Activated T-cell treated with anti-CD3 and anti-CD28 coated beads for 24 hours (primary cell): Measurements from ENCODE around the gene COL27A1.
"Not testable (repeated sequence)": the region's sequence is repeated elsewhere in the genome, so short reads cannot be mapped to it uniquely, and the experiment has no call there.

Experiments used
- DNase-seq: peaks from one replicate; pipeline ENCODE4 v3.0.0-alpha.2; 2020; ENCODE audit warnings: low read depth

The COL27A1 gene

DNA sequence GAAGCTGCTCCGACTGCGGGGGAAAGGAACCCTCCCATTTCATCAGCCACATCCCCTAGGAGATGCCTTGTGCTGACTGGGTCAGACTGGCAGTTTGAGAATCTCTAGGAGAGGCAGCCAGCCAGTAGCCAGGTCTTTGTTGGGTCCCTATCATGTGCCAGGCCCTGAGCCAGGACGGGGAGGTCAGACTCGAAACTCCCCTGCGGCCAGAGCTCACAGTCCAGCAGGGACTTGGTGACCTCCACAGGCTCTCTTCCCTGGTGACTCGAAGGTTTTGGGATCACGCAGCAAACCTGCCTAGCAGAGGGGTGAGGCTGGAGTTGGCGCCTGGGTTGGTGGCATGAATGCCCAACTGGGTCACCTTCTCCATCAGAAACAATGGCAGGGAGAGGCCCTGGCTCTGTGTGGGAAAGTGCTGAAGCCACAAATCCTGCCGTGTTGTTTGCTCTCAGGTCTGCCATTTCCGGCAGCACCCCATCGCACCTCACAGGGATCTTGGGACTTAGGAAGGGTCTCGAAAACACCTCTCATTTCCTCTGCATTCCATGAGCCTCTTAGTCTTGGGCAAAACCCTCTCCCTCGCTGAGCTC, 153.1 kb downstream of the COL27A1 start:
- DNase-seq = no peak

DNA sequence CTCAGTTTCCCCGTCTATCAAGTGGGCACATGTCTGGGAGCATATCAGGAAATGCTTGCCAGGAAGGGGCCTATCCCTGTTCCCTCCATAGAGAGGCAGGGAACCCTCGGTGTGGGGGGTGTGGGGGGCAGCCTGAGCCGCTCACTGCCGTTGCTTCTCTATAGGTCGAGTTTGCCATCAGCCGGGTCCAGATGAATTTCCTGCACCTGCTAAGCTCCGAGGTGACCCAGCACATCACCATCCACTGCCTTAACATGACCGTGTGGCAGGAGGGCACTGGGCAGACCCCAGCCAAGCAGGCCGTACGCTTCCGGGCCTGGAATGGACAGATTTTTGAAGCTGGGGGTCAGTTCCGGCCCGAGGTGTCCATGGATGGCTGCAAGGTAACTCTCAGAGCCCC, 153.8 kb downstream of the COL27A1 start:
- no peak for DNase-seq

GRCh38 chr9:114310471-114311450, 155.4 kb downstream of the COL27A1 start:
- no peak for DNase-seq

- no peak for DNase-seq
These were observed 156.5 kb downstream of the COL27A1 start for GRCh38 chr9:114311571-114312512.

GRCh38 chr9:114312513-114312875, 157.2 kb downstream of the COL27A1 start:
- DNase-seq = no peak

- no peak for DNase-seq
These were observed 157.8 kb downstream of the COL27A1 start for GRCh38 chr9:114313186-114313585.

DNA sequence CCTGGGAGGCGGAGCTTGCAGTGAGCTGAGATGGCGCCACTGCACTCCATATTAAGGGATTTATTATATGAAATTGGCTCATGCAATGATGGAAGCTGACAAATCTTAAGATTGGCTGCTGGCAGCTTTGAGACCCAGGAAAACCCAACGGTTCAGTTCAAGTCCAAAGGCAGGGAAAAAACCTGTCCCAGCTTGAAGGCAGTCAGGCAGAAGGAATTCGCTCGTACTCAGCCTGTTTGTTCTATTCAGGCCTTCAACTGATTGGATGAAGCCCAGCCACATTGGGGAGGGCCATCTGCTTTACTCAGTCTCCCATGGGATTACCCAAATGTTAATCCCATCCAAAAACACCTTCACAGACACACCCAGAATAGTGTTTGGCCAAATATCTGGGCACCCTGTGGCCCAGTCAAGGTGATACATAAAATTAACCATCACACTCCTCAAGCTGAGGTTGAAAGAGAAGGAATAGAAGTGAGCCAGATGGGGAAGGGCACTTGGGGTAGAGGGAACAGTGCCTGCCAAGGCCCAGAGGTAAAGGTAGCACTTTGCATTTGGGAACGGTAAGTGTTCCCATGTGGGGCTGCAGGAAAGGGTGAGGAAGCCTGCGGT, 159.0 kb downstream of the COL27A1 start:
- no peak for DNase-seq

DNA sequence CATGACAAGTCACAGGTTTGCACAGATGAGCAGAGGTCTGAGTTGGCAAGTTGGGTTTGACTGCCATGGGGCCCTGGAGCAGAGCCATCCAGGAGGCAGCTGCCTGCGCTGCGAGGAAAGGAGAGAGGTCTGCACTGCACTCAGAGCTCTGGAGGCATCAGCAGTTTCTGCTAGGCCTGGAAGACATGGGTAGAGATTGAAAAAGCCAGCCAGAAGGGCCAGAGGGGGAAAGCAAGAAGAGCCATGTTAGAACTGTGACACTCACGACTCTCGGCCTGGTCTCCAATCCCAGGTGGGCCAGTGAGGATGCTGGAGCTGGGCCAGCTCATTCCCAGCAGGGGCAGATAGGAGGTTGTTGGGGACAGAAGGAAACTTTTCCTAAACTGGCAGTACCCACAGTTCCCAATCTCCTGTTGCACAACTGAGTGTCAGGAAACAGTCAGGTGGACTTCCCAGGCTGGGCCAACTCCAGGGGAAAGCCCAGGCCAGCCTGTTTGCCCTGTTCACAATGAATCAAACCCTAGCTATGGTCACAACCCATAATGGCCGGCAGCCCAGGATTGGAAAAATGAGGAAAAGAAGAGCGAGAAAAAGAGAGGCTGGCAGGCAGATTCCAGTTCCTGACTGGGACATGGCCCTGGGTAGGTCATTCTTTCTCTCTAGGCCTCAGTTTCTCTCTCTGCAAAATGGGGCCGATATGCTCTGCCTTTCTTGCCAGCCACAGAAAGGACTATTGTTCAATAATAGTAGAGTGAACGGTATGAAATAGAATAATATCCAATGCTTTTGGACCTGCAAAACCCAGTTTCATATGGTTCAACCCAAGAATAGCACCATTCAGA, 159.8 kb downstream of the COL27A1 start:
- DNase-seq = no peak

DNA sequence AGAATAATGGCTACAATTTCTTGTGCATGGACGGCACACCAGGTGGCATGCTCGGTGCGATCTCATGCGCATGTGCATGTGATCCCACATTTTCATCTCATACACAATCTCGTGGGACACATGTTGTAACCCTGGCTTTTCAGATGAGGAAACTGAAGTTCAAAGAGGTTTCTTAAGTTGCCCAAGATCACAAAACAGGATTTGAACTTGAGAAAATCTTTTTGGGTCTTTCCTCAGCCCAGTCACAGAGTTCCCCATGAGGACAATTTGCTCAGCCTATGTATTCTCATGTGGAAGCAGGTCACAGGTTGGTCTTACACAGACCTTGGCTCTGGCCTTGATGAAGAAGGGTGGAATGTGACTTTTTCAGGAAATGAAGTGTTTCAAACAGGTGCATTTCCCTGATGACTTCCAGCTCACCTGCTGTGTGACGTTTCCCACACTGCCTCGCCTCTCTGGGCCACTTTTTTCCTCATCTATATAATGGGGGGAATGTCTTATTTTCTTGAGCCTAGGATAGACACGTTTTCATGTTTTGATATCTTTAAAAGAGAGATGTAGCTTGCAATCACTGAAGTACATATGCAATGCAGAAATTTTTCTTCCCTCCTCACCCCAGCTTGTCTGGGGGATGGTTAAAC, 160.5 kb downstream of the COL27A1 start:
- DNase-seq = no peak

- DNase-seq = no peak
These were observed 161.4 kb downstream of the COL27A1 start for GRCh38 chr9:114316605-114317230.

DNA sequence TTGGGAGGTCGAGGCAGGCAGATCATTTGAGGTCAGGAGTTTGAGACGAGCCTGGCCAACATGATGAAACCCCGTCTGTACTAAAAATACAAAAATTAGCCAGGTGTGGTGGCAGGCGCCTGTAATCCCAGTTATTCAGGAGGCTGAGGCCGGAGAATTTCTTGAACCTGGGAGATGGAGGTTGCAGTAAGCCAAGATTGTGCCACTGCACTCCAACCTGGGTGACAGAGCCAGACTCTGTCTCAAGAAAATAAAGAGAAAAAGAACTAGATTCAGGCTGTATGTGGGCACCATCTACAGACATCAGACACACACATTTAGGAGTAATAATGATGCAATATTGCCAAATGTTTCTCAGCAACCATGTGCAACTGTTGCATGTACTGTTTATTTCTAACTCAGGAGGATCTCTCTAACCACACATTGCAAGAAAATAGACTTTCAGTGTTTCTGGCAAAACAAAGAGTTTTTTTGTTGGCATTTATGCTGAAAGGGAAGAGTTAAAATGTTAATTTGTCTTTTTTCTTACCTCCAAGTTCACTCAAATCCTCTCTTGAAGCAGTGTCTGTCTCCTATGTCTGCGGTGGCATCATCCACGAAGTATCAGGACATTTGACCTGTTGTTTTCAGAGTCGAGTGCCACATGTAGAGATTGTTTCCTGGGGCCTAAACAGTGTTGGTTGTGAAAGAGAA, 162.5 kb downstream of the COL27A1 start:
- no peak for DNase-seq

- no peak for DNase-seq
These were observed 163.1 kb downstream of the COL27A1 start for GRCh38 chr9:114318416-114318815.

DNA sequence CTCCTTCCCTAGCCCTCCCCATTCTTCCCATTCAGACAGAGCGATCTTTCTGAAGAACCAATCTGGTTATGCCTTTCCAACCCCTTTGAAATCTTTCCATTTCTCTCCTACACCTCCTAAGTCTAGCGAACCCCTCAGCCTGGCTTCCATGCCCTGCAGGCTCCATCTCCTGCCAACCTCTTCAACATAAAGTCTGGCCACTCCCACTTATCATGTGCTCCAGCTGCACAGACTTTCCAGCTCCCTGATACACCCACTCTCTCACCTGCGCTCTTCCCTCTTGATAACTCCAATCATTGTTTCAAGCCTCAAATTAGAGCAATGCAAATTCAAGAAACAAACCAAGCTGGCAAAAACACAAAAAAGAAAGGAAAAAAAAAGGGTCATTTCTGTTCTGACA, 163.8 kb downstream of the COL27A1 start:
- no peak for DNase-seq

DNA sequence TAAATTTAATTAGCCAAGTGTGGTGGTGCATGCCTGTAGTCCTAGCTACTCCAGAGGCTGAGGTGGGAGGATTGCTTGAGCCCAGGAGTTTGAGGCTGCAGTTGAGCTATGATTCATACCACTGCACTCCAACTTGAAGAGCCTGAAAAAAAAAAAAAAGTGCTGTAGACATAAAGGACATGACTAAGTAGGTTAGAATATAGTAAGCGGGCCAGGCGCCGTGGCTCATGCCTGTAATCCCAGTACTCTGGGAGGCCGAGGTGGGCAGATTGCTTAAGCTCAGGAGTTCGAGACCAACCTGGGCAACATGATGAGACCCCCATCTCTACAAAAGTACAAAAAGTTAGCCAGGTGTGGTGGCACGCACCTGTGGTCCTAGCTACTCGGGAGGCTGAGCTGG, 165.4 kb downstream of the COL27A1 start:
- DNase-seq = not testable (repeated sequence)

DNA sequence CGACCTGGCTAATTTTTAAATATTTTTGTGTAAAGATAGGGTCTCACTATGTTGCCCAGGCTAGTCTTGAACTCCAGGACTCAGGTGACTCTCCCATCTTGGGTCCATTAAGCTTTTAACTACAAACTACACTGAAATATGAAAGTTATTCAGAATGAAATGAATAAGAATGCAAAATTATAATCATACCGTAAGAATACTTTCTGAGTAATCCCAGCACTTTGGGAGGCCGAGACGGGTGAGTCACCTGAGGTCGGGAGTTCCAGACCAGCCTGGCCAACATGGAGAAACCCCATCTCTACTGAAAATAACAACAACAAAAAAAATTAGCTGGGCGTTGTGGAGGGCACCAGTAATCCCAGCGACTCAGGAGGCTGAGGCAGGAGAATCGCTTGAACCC, 166.4 kb downstream of the COL27A1 start:
- no peak for DNase-seq

DNA sequence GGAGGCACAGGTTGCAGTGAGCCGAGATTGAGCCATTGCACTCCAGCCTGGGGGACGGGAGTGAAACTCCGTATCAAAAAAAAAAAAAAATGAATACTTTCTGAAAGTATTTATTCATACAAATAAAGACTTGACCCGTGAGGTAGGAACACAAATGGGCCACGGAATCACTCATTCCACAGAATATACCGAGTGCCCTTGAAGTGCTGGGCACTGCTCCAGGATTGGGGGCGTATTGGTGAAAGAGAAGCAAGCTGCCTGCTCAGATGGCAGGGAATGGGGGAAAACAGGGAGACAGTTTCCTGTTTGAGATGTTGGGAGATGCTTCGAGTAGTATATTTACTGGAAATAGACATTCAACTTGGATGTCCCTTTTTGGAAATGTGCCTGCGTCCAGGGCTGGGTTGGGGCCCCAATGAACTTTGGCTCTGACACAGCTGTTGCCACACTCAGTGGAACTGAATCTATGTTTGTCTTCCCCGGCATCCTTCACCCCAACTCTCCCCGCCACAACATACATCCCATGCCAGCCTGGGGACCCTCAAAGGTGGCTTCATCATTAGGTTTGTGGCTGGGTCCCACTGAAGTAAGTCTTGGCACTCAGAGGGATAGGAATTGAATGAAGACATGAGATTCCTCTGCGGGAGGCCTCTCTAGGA, 167.0 kb downstream of the COL27A1 start:
- not testable (repeated sequence) for DNase-seq

- DNase-seq = not testable (repeated sequence)
These were observed 167.6 kb downstream of the COL27A1 start, which contains the start of gene ORM1 for GRCh38 chr9:114322831-114323531. Gene ORM1 (plus strand): TSS chr9:114323098. CDS start chr9:114323134, 36 bp downstream.

GRCh38 chr9:114323849-114324248, 168.5 kb downstream of the COL27A1 start:
- DNase-seq = not testable (repeated sequence)
